GM19395 (cell line): ENCODE measurements around the gene PPP1R12B.
"Not testable (repeated sequence)": the region's sequence is repeated elsewhere in the genome, so short reads cannot be mapped to it uniquely, and the experiment has no call there.

Experiments
- ATAC-seq: cut with Tn5 transposase; IDR thresholded peaks from one replicate; pipeline ENCODE4 v1.9.1; 2021; ENCODE audit warnings: mild to moderate bottlenecking, moderate library complexity; ENCODE audit not compliant: unreplicated experiment

PPP1R12B gene

GRCh38 chr1:202343652-202344349 lies 4.7 kb upstream of the PPP1R12B start:
- no peak for ATAC-seq

- no peak for ATAC-seq
Measured at GRCh38 chr1:202348005-202348508, 442 bp upstream of the PPP1R12B start.

GRCh38 chr1:202349206-202349928 lies 868 bp downstream of the PPP1R12B start:
- peak; percentile 6 for ATAC-seq

GRCh38 chr1:202351725-202352124 lies 3.2 kb downstream of the PPP1R12B start:
- ATAC-seq = no peak

- ATAC-seq = not testable (repeated sequence)
Measured at GRCh38 chr1:202352583-202353197, 4.2 kb downstream of the PPP1R12B start.

- no peak for ATAC-seq
Measured at GRCh38 chr1:202355944-202356553, 7.5 kb downstream of the PPP1R12B start.

- ATAC-seq = no peak
Measured at GRCh38 chr1:202357506-202357905, 9.0 kb downstream of the PPP1R12B start.

GRCh38 chr1:202361224-202361623 lies 12.7 kb downstream of the PPP1R12B start:
- no peak for ATAC-seq

- ATAC-seq = no peak
Measured at GRCh38 chr1:202361701-202362100, 13.2 kb downstream of the PPP1R12B start.

GRCh38 chr1:202362212-202362611 lies 13.7 kb downstream of the PPP1R12B start:
- ATAC-seq = no peak

GRCh38 chr1:202365092-202365815 lies 16.8 kb downstream of the PPP1R12B start:
- no peak for ATAC-seq

GRCh38 chr1:202367271-202367670 lies 18.8 kb downstream of the PPP1R12B start:
- ATAC-seq = no peak

- not testable (repeated sequence) for ATAC-seq
Measured at GRCh38 chr1:202370906-202371305, 22.4 kb downstream of the PPP1R12B start.

- ATAC-seq = no peak
Measured at GRCh38 chr1:202374099-202374498, 25.6 kb downstream of the PPP1R12B start.

- not testable (repeated sequence) for ATAC-seq
Measured at GRCh38 chr1:202375175-202375574, 26.7 kb downstream of the PPP1R12B start.

- no peak for ATAC-seq
Measured at GRCh38 chr1:202376247-202376646, 27.7 kb downstream of the PPP1R12B start.

GRCh38 chr1:202379884-202380529 lies 31.5 kb downstream of the PPP1R12B start:
- ATAC-seq = not testable (repeated sequence)

GRCh38 chr1:202380535-202380934 lies 32.0 kb downstream of the PPP1R12B start:
- not testable (repeated sequence) for ATAC-seq

GRCh38 chr1:202381867-202382266 lies 33.4 kb downstream of the PPP1R12B start:
- not testable (repeated sequence) for ATAC-seq

- ATAC-seq = not testable (repeated sequence)
Measured at GRCh38 chr1:202395831-202396230, 47.3 kb downstream of the PPP1R12B start.
